ENCODE results near the gene AP1S1.
"Not testable (repeated sequence)": the region's sequence is repeated elsewhere in the genome, so short reads cannot be mapped to it uniquely, and the experiment has no call there.

Gene AP1S1

DNA sequence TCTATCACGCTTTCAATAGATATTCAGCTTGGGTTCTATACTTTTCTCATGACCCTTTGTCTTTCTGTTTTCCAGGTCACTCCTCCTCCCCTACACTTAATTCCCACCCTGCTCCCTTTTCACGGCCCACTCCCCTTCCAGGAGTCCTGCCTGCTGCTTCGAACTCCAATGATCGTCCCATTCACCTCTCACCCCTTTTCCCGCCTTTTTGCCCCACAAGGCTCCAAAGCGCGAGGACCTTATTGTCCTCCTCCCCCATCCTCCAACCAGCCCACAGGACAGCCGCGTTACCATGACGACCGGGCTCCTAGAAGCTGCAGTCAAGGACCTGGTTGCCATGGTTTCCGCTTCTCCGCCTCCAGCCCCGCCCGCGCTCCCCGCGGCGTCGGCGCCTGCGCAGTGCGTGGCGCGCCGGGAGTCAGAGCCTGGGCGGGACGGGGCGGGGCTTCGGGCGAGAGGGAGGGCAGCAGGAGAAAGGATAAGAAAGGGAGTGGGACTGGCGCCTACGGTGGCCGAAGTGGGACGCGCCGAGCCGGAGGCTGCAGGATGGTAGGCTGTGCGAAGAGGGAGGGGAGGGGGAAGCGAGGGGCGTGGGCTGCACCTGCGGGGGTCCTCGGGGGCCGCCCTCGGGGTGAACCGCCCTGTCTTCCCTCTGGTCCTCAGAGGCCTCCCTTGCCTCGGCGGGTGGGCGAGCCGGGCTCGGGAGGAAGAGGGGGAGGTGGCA lies at the start of gene AP1S1:
TSS of gene AP1S1 (plus strand) at position 508 of the 724 bp plus-strand sequence. CDS start at position 547, 39 bp downstream.
- peaks cover 15% of the 10 kb centered on the region for H3K4me1 Mint-ChIP-seq
- peak within 1 kb of the TSS; percentile 82 for H3K27ac Mint-ChIP-seq
- H3K27me3 Mint-ChIP-seq, result peaks cover 6% of the 10 kb centered on the region
- peaks cover 7% of the 10 kb centered on the region for H3K36me3 Mint-ChIP-seq
- no peaks in the 10 kb centered on the region for H3K9me3 Mint-ChIP-seq
- ATAC-seq (ENCODE audit: low read depth) (peak; percentile 92), DNase-seq (ENCODE audit: low spot score in 2 of 2) (peak; percentile 79 to 84)
- H3K4me3 Mint-ChIP-seq, result peak within 1 kb of the TSS; percentile 87

DNA sequence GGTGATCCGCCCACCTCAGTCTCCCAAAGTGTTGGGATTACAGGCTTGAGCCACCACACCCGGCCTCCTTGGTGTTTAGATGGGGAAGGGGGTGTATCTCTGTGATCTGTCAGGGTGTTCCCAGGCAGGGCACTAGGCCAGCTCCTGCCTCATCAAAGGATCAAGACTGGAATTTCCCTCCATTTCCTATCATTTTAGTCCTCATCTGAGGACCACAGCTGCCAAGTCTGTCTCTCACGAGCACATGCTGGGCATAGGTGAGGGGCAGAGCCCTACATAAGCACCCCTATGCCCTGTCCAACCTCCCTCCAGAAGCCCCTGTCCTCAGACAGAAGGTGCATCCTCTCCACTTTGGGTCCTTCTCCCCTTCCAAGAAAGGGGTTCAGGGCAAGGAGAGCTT lies 49.5 kb upstream of the AP1S1 start:
- peaks cover 4% of the 10 kb centered on the region for H3K4me1 Mint-ChIP-seq
- no peak overlapping the region for H3K4me3 Mint-ChIP-seq
- no peaks in the 10 kb centered on the region for H3K9me3 Mint-ChIP-seq
- no peak for ATAC-seq (ENCODE audit: low read depth)
- H3K36me3 Mint-ChIP-seq, result no peaks in the 10 kb centered on the region
- DNase-seq (ENCODE audit: low spot score in 2 of 2), result no peak
- H3K27ac Mint-ChIP-seq, result no peak overlapping the region
- H3K27me3 Mint-ChIP-seq, result peaks cover 23% of the 10 kb centered on the region

DNA sequence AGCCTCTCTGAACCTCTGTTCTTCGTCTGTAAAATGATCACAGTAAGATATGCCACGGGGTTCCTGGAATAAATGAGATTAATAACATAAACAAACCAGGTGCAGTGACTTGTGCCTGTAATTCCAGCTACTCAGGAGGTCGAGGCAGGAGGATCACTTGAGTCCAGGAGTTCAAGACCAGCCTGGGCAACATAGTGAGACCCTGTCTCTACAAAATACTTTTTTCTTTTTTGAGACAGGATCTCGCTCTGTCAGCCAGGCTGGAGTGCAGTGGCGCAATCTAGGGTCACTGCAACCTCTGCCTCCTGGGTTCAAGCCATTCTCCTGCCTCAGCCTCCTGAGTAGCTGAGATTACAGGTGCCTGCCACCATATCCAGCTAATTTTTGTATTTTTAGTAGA lies 49.0 kb upstream of the AP1S1 start:
- peaks cover 22% of the 10 kb centered on the region for H3K27me3 Mint-ChIP-seq
- H3K27ac Mint-ChIP-seq; DNase-seq (ENCODE audit: low spot score in 2 of 2); ATAC-seq (ENCODE audit: low read depth); H3K9me3 Mint-ChIP-seq; H3K4me3 Mint-ChIP-seq; H3K4me1 Mint-ChIP-seq; H3K36me3 Mint-ChIP-seq: not testable (repeated sequence)

DNA sequence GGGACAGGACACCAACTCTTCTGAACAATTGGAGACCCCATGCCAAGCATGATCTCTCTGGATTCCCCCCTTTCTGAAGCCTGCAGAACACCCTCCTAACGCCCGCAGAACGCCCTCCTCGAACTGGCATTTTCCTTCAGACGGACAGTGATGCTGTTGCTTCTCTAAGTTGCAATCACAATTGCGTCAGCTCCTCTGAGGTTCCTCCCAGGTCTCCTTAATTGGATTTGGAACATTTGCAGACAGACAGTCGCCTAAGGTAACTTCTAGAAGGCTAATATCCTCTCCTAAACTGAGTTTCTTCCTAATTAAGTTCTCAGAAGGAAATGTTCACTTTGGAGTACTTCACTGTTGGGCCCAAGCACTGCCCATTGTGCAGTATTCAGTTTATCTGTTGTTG lies 47.9 kb upstream of the AP1S1 start:
- H3K36me3 Mint-ChIP-seq, result no peaks in the 10 kb centered on the region
- H3K27me3 Mint-ChIP-seq, result peaks cover 22% of the 10 kb centered on the region
- no peaks in the 10 kb centered on the region for H3K9me3 Mint-ChIP-seq
- no peak for ATAC-seq (ENCODE audit: low read depth)
- DNase-seq (ENCODE audit: low spot score in 2 of 2), result no peak
- no peak overlapping the region for H3K4me3 Mint-ChIP-seq
- no peak overlapping the region for H3K27ac Mint-ChIP-seq
- no peaks in the 10 kb centered on the region for H3K4me1 Mint-ChIP-seq

DNA sequence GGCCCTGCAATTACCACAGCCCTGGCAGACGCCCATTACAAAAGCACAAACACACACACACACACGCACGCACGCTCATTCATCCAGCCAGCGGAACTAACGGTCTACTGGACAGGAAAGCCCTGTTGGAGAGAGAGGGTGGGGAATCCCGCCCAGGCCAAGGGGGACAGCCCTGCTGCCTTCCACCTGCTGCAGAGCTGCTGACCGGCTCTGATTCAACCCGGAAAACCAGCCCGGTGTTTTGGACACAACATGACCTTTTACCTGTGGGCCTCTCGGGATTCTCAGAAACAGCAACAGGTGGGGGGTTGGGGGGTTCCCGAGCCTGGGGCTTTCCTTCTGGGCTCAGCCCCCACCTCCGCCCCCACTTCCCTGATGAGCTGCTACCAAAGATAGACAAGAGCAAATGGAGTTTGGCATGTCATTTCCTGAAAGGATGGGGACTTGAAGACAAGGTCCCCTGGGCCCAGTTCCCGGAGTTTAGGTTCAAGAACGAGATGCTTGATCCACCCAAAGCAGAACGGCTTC lies 45.9 kb upstream of the AP1S1 start:
- H3K27ac Mint-ChIP-seq, result no peak overlapping the region
- no peaks in the 10 kb centered on the region for H3K9me3 Mint-ChIP-seq
- H3K4me3 Mint-ChIP-seq, result no peak overlapping the region
- DNase-seq (ENCODE audit: low spot score in 2 of 2) (no peak), ATAC-seq (ENCODE audit: low read depth) (no peak)
- H3K27me3 Mint-ChIP-seq, result peaks cover 19% of the 10 kb centered on the region
- no peaks in the 10 kb centered on the region for H3K36me3 Mint-ChIP-seq
- no peaks in the 10 kb centered on the region for H3K4me1 Mint-ChIP-seq

DNA sequence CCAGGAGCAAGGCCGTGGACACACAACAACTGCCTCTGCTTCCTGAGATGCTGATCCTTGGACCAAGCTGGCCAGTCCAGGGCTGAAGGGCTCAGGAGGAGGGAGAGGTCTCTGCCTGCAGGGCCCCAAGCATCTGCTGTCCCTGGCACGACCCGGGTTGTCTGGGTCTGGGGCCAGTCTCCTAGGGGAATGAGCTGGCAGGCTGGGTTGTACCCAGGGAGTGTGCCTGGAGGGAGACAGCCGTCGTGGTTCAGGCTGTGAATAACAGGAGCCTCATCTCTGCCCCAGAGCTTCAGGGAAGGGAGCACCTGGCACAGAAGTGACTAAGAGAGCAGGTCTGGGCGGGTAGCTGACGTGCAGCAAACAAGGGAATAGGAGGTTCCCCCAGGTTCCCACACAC lies 45.3 kb upstream of the AP1S1 start:
- no peak overlapping the region for H3K4me3 Mint-ChIP-seq
- no peak for ATAC-seq (ENCODE audit: low read depth)
- no peak overlapping the region for H3K27ac Mint-ChIP-seq
- no peaks in the 10 kb centered on the region for H3K36me3 Mint-ChIP-seq
- peaks cover 15% of the 10 kb centered on the region for H3K27me3 Mint-ChIP-seq
- no peaks in the 10 kb centered on the region for H3K9me3 Mint-ChIP-seq
- no peaks in the 10 kb centered on the region for H3K4me1 Mint-ChIP-seq
- no peak for DNase-seq (ENCODE audit: low spot score in 2 of 2)

DNA sequence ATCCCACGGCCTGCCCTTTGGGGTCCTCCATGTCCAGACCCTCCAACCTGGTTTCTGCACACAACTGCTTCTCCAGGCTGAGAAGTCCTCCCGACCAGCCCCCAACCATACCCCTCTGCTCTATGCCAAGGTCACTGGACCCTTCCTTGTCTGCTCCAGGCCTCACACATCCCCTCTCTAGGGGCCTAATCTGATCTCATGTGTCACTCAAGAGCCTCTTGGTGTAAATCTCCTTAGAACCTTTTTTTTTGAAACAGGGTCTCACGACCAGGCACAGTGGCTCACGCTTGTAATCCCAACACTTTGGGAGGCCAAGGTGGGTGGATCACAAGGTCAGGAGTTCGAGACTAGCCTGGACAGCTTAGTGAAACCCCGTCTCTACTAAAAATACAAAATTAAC lies 44.9 kb upstream of the AP1S1 start:
- Mint-ChIP-seq H3K4me1 (no peaks in the 10 kb centered on the region), H3K27ac (no peak overlapping the region)

DNA sequence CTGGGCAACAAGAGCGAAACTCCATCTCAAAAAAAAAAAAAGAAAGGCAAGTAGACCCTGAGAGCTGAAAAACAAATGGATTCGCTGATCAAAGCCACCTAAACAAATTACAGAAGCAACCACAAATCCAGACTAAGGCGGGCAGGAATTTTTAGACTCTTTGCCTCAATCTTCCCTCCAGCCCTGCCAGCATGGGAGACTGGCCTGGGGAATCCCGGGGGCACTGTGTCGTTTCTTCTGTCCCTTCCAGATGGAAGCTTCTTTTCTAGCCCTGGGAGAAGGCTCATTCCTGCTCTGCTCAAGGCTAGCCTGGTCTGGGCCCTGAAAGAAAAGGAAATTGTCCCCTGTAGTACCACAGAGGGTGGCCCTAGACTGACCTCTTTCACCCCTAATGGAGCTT lies 43.0 kb upstream of the AP1S1 start:
- Mint-ChIP-seq H3K27me3 (peaks cover 13% of the 10 kb centered on the region), H3K4me1 (no peaks in the 10 kb centered on the region), H3K4me3 (no peak overlapping the region)

More for the DNA sequence above, 44.9 kb upstream of the AP1S1 start:
- Mint-ChIP-seq H3K4me3 (no peak overlapping the region), H3K9me3 (no peaks in the 10 kb centered on the region), H3K27me3 (peaks cover 15% of the 10 kb centered on the region), H3K36me3 (no peaks in the 10 kb centered on the region)
- no peak for ATAC-seq (ENCODE audit: low read depth)
- no peak for DNase-seq (ENCODE audit: low spot score in 2 of 2)

DNA sequence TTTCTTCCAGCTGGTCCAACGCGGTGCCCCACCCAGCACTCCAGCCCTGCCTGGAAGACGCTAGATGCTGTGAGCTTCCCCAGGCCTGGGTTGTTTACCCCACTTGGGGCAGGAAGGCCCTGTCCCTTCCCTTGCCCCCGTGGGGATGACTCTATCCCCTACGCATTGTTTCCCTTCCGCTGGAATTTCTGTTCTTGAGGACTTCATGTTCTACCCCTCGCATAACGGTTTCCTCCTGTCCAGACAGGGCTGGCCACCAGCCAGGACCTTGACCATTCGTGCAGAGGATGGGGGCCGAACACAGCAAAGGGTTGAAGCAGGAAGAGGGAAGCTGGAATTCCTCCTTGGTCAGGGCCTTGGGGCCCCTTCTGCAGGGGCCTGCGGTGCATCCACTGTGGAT lies 42.0 kb upstream of the AP1S1 start:
- no peak for ATAC-seq (ENCODE audit: low read depth)
- H3K27me3 Mint-ChIP-seq, result peaks cover 13% of the 10 kb centered on the region
- no peaks in the 10 kb centered on the region for H3K36me3 Mint-ChIP-seq
- H3K27ac Mint-ChIP-seq, result no peak overlapping the region
- H3K9me3 Mint-ChIP-seq, result no peaks in the 10 kb centered on the region
- H3K4me1 Mint-ChIP-seq, result no peaks in the 10 kb centered on the region
- no peak overlapping the region for H3K4me3 Mint-ChIP-seq
- no peak for DNase-seq (ENCODE audit: low spot score in 2 of 2)

More for the DNA sequence above, 43.0 kb upstream of the AP1S1 start:
- no peaks in the 10 kb centered on the region for H3K36me3 Mint-ChIP-seq
- ATAC-seq (ENCODE audit: low read depth) (no peak), DNase-seq (ENCODE audit: low spot score in 2 of 2) (no peak)
- H3K27ac Mint-ChIP-seq, result no peak overlapping the region
- H3K9me3 Mint-ChIP-seq, result no peaks in the 10 kb centered on the region

DNA sequence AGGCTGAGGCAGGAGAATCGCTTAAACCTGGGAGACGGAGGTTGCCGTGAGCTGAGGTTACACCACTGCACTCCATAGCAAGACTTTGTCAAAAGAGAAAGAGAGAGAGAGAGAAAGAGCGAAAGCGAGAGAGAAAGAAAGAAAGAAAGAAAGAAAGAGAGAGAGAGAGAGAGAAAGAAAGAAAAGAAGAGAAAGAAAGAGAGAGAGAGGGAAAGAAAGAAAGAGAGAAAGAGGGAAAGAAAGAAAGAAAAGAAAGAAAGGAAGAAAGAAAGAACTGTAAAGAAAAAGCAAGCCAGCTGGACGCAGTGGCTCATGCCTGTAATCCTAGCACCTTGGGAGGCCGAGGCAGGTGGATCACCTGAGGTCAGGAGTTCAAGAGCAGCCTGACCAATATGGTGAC lies 41.1 kb upstream of the AP1S1 start:
- not testable (repeated sequence) for H3K36me3 Mint-ChIP-seq

DNA sequence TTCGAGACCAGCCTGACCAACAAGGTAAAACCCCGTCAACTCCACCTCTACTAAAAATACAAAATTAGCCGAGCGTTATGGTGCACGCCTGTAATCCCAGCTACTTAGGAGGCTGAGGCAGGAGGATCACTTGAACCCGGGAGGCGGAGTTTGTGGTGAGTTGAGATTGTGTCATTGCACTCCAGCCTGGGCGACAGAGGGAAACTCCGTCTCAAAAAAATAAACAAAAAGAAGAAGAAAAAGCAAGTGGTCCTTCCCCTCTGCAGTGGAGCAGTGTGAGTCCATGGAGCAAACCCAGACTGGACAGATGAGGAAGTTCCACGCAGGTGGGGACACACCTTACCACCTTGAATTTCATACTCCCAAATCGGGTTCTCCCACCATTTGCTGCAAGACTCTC lies 40.4 kb upstream of the AP1S1 start:
- Mint-ChIP-seq H3K9me3 (no peaks in the 10 kb centered on the region), H3K36me3 (no peaks in the 10 kb centered on the region), H3K4me1 (no peaks in the 10 kb centered on the region), H3K27me3 (peaks cover 15% of the 10 kb centered on the region), H3K4me3 (no peak overlapping the region), H3K27ac (no peak overlapping the region)
- no peak for ATAC-seq (ENCODE audit: low read depth)
- no peak for DNase-seq (ENCODE audit: low spot score in 2 of 2)

More for the DNA sequence above, 41.1 kb upstream of the AP1S1 start:
- H3K9me3 Mint-ChIP-seq; DNase-seq (ENCODE audit: low spot score in 2 of 2); ATAC-seq (ENCODE audit: low read depth); H3K4me3 Mint-ChIP-seq; H3K4me1 Mint-ChIP-seq; H3K27ac Mint-ChIP-seq; H3K27me3 Mint-ChIP-seq: not testable (repeated sequence)

DNA sequence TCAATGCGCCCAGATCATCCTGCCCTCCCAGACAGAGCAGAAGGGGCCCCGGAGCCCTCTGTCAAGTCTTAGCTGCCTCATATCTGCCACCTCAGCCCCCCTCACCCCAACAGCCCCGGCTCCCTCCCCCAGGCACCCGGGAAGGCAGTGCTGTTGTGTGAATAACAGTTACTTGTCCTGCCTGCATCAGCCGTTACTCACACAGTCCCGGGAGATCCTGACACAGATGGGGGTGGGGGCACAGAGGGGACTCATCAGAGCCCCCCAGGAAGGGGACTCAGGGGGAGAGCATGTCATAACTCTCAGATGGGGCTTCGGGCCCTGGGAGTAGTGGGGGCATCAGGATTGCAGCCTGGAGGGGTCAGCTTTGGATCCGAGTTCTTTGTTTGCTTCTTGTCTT lies 39.8 kb upstream of the AP1S1 start:
- Mint-ChIP-seq H3K4me3 (no peak overlapping the region), H3K9me3 (no peaks in the 10 kb centered on the region), H3K36me3 (no peaks in the 10 kb centered on the region), H3K4me1 (no peaks in the 10 kb centered on the region), H3K27ac (no peak overlapping the region), H3K27me3 (peaks cover 14% of the 10 kb centered on the region)
- ATAC-seq (ENCODE audit: low read depth), result no peak
- DNase-seq (ENCODE audit: low spot score in 2 of 2), result no peak

DNA sequence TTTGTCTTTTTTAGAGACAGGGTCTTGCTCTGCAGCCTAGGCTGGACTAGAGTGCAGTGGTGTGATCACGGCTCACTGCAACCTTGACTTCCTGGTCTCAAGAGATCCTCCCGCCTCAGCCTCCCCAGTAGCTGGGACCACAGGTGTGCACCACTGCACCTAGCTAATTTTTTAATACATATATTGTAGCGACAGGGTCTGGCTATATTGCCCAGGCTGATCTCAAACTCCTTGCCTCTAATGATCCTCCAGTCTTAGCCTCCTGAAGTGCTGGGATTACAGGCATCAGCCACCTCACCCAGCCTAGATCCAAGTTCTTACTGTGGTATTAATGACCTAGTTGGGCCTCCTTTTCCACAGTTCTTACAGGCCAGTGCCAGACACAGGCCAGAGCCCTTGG lies 39.1 kb upstream of the AP1S1 start:
- H3K4me3 Mint-ChIP-seq, result no peak overlapping the region
- no peaks in the 10 kb centered on the region for H3K4me1 Mint-ChIP-seq
- H3K9me3 Mint-ChIP-seq, result no peaks in the 10 kb centered on the region
- DNase-seq (ENCODE audit: low spot score in 2 of 2) (no peak), ATAC-seq (ENCODE audit: low read depth) (no peak)
- peaks cover 19% of the 10 kb centered on the region for H3K27me3 Mint-ChIP-seq
- no peaks in the 10 kb centered on the region for H3K36me3 Mint-ChIP-seq
- no peak overlapping the region for H3K27ac Mint-ChIP-seq

DNA sequence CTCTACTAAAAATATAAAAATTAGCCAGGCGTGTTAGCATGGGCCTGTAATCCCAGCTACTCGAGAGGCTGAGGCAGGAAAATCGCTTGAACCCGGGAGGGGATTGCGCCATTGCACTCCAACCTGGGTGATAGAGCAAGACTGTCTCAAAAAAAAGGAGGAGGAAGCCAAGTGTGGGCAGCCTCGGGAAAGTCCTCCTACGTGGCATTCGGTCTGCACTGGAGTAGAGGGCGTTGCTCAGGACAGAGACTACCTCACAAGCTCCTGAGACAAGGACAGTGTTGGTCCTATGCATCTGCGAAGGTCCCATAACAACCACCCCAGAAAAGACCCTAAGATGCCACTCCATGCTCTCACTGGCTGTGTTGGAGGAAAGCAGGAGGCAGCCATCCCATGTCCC lies 37.4 kb upstream of the AP1S1 start:
- Mint-ChIP-seq H3K9me3 (no peaks in the 10 kb centered on the region), H3K4me1 (peaks cover 4% of the 10 kb centered on the region), H3K4me3 (no peak overlapping the region), H3K27me3 (peaks cover 23% of the 10 kb centered on the region), H3K27ac (no peak overlapping the region), H3K36me3 (no peaks in the 10 kb centered on the region)
- DNase-seq (ENCODE audit: low spot score in 2 of 2), result no peak
- ATAC-seq (ENCODE audit: low read depth), result no peak

DNA sequence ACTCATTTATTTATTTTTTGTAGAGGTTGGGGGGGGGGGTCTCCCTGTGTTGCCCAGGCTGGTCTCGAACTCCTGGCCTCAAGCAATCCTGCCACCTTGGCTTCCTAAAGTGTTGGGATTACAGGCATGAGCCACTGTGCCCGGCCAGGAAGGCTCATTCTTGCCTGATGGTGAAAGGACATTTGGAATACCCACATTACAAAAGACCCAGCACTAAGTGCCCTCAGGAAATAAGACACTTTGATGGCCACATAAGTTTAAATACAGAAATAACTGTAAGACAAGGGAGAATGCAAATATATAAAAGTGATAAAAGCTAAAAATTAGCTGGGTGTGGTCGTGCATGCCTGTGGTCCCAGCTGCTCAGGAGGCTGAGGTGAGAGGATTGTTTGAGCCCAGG lies 35.4 kb upstream of the AP1S1 start:
- peaks cover 9% of the 10 kb centered on the region for H3K4me1 Mint-ChIP-seq
- no peak overlapping the region for H3K27ac Mint-ChIP-seq
- no peak overlapping the region for H3K4me3 Mint-ChIP-seq
- H3K27me3 Mint-ChIP-seq, result peaks cover 26% of the 10 kb centered on the region
- no peaks in the 10 kb centered on the region for H3K36me3 Mint-ChIP-seq
- DNase-seq (ENCODE audit: low spot score in 2 of 2), result no peak
- no peak for ATAC-seq (ENCODE audit: low read depth)
- H3K9me3 Mint-ChIP-seq, result no peaks in the 10 kb centered on the region

Data from memory B cell (primary cell).